ENCODE measurements around the gene C4orf51.
"Not testable (repeated sequence)": the region's sequence is repeated elsewhere in the genome, so short reads cannot be mapped to it uniquely, and the experiment has no call there.

C4orf51 gene
- long read RNA-seq, result 0 reads

- Histone ChIP-seq H3K27me3 (ENCODE audit: insufficient read depth, poor library complexity, severe bottlenecking) (no peaks in the 10 kb centered on the region), H3K27ac (replicated peaks) (no peak within 1 kb of the TSS), H3K4me3 (replicated peaks; ENCODE audit: insufficient read depth, low read length) (no peak within 1 kb of the TSS)
- TF ChIP-seq SPI1 (IDR thresholded peaks at IDR 0.05; ENCODE audit: borderline replicate concordance, low read depth), result no peak
- TF ChIP-seq, protein P1, sequence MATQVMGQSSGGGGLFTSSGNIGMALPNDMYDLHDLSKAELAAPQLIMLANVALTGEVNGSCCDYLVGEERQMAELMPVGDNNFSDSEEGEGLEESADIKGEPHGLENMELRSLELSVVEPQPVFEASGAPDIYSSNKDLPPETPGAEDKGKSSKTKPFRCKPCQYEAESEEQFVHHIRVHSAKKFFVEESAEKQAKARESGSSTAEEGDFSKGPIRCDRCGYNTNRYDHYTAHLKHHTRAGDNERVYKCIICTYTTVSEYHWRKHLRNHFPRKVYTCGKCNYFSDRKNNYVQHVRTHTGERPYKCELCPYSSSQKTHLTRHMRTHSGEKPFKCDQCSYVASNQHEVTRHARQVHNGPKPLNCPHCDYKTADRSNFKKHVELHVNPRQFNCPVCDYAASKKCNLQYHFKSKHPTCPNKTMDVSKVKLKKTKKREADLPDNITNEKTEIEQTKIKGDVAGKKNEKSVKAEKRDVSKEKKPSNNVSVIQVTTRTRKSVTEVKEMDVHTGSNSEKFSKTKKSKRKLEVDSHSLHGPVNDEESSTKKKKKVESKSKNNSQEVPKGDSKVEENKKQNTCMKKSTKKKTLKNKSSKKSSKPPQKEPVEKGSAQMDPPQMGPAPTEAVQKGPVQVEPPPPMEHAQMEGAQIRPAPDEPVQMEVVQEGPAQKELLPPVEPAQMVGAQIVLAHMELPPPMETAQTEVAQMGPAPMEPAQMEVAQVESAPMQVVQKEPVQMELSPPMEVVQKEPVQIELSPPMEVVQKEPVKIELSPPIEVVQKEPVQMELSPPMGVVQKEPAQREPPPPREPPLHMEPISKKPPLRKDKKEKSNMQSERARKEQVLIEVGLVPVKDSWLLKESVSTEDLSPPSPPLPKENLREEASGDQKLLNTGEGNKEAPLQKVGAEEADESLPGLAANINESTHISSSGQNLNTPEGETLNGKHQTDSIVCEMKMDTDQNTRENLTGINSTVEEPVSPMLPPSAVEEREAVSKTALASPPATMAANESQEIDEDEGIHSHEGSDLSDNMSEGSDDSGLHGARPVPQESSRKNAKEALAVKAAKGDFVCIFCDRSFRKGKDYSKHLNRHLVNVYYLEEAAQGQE (IDR thresholded peaks at IDR 0.05; ENCODE audit: insufficient replicate concordance, low read depth), result no peak
- no peak for DNase-seq (ENCODE audit: low read depth in 1 of 2, low spot score in 1 of 2)
Measured at GRCh38 chr4:145679991-145680455, at the start of gene C4orf51. Gene C4orf51, plus strand, starts transcription at chr4:145680146. Its CDS starts 58 bp downstream, at chr4:145680204.

DNA sequence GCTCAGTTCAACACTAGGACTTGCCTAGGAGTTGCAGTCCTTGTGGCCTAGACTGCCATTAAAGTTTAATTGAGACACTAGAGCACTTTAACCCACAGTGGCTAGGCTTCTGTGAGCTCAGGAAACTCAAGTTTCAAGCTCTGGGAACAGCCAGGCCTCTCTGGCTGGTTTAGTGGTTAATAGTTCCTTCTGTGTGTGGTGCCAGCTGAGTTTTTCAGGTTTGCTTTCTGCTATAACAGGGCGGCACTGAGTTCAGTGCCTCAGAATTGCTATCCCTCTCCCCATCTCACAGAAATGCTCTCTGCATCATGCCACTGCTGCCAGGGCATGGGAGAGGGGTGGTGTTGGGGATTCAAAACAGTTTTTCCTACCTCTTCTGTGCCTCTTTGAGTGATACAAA lies 44.8 kb upstream of the C4orf51 start:
- H3K4me3 ChIP-seq (replicated peaks; ENCODE audit: insufficient read depth, low read length), result no peak overlapping the region
- no peaks in the 10 kb centered on the region for H3K27me3 ChIP-seq (ENCODE audit: insufficient read depth, poor library complexity, severe bottlenecking)

GRCh38 chr4:145635630-145636029 lies 44.3 kb upstream of the C4orf51 start:
- H3K27me3 ChIP-seq (ENCODE audit: insufficient read depth, poor library complexity, severe bottlenecking), result no peaks in the 10 kb centered on the region
- no peak for DNase-seq (ENCODE audit: low read depth in 1 of 2, low spot score in 1 of 2)
- TF ChIP-seq SPI1 (IDR thresholded peaks at IDR 0.05; ENCODE audit: borderline replicate concordance, low read depth) (no peak), POLR2AphosphoS5 (IDR thresholded peaks at IDR 0.05; ENCODE audit: low read depth) (no peak), GABPA (IDR thresholded peaks at IDR 0.05; ENCODE audit: low read depth) (no peak), CTCF (IDR thresholded peaks at IDR 0.05; ENCODE audit: insufficient read depth, low read length) (no peak)
- TF ChIP-seq, protein P1 (IDR thresholded peaks at IDR 0.05; ENCODE audit: insufficient replicate concordance, low read depth), result no peak
- no peak overlapping the region for H3K27ac ChIP-seq (replicated peaks)
- no peak overlapping the region for H3K4me3 ChIP-seq (replicated peaks; ENCODE audit: insufficient read depth, low read length)

More for the DNA sequence above, 44.8 kb upstream of the C4orf51 start:
- TF ChIP-seq CTCF (IDR thresholded peaks at IDR 0.05; ENCODE audit: insufficient read depth, low read length), result no peak
- no peak for TF ChIP-seq GABPA (IDR thresholded peaks at IDR 0.05; ENCODE audit: low read depth)
- DNase-seq (ENCODE audit: low read depth in 1 of 2, low spot score in 1 of 2), result no peak
- no peak overlapping the region for H3K27ac ChIP-seq (replicated peaks)

DNA sequence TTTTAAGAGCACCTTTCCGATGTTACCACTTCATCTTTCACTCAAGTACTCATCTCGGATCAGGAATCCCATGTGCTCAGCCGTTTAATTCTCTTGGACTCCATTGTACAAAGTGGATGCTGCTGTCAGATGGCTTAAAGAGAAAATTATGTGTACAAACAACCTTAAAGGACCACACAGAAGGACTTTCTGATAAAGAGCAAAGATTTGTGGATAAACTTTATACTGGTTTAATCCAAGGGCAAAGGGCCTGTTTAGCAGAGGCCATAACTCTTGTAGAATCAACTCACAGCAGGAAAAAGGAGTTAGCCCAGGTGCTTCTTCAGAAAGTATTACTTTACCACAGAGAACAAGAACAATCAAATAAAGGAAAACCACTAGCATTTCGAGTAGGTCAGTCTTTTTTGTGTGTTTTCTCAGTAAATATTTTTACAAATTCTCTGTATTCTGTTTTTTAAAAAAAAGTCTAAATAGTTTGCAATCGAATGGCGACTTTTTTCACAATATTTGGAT lies 40.7 kb upstream of the C4orf51 start:
- DNase-seq (ENCODE audit: low read depth in 1 of 2, low spot score in 1 of 2), result no peak
- Histone ChIP-seq H3K4me3 (replicated peaks; ENCODE audit: insufficient read depth, low read length) (no peak overlapping the region), H3K27ac (replicated peaks) (no peak overlapping the region), H3K27me3 (ENCODE audit: insufficient read depth, poor library complexity, severe bottlenecking) (no peaks in the 10 kb centered on the region)
- TF ChIP-seq CTCF (IDR thresholded peaks at IDR 0.05; ENCODE audit: insufficient read depth, low read length) (no peak), GABPA (IDR thresholded peaks at IDR 0.05; ENCODE audit: low read depth) (no peak), SPI1 (IDR thresholded peaks at IDR 0.05; ENCODE audit: borderline replicate concordance, low read depth) (no peak), POLR2AphosphoS5 (IDR thresholded peaks at IDR 0.05; ENCODE audit: low read depth) (no peak)
- TF ChIP-seq, protein P1 (IDR thresholded peaks at IDR 0.05; ENCODE audit: insufficient replicate concordance, low read depth), result no peak

GRCh38 chr4:145640236-145640635 lies 39.7 kb upstream of the C4orf51 start:
- H3K27ac ChIP-seq (replicated peaks); H3K27me3 ChIP-seq (ENCODE audit: insufficient read depth, poor library complexity, severe bottlenecking); H3K4me3 ChIP-seq (replicated peaks; ENCODE audit: insufficient read depth, low read length); DNase-seq (ENCODE audit: low read depth in 1 of 2, low spot score in 1 of 2): not testable (repeated sequence)
